GM20431 (cell line): ENCODE measurements around the gene H6PD.

Experiments
- in situ Hi-C: fragments of 300-500 bp; cut with MseI, MboI; formaldehyde crosslinking; loops from one replicate; pipeline ENCODE4 v1.15.0; 2020; ENCODE audit warnings: low sequenced_read_pairs; ENCODE audit not compliant: unreplicated experiment

The H6PD gene

GRCh38 chr1:9253004-9253403, 18.4 kb downstream of the H6PD start:
- in situ Hi-C loops: no loop called here

- in situ Hi-C loops: no loop called here
Observed at GRCh38 chr1:9253453-9254105, 19.0 kb downstream of the H6PD start.

GRCh38 chr1:9256332-9256731, 21.8 kb downstream of the H6PD start:
- in situ Hi-C loops: no loop called here

GRCh38 chr1:9257851-9258250, 23.3 kb downstream of the H6PD start:
- in situ Hi-C loops: no loop called here

- in situ Hi-C loops: no loop called here
Observed at GRCh38 chr1:9258629-9259028, 24.1 kb downstream of the H6PD start.

GRCh38 chr1:9260059-9260766, 25.6 kb downstream of the H6PD start:
- in situ Hi-C loops: no loop called here

- in situ Hi-C loops: no loop called here
Observed at GRCh38 chr1:9261496-9261895, 26.9 kb downstream of the H6PD start.

GRCh38 chr1:9262096-9262986, 27.8 kb downstream of the H6PD start:
- in situ Hi-C loops: no loop called here

- in situ Hi-C loops: no loop called here
Observed at GRCh38 chr1:9263276-9263855, 28.8 kb downstream of the H6PD start.

- in situ Hi-C loops: no loop called here
Observed at GRCh38 chr1:9263984-9264872, 29.7 kb downstream of the H6PD start.

GRCh38 chr1:9265037-9265436, 30.5 kb downstream of the H6PD start:
- in situ Hi-C loops: no loop called here

GRCh38 chr1:9265968-9266367, 31.4 kb downstream of the H6PD start:
- in situ Hi-C loops: no loop called here

GRCh38 chr1:9267352-9267686, 32.7 kb downstream of the H6PD start:
- in situ Hi-C loops: no loop called here

GRCh38 chr1:9267827-9268581, 33.4 kb downstream of the H6PD start:
- in situ Hi-C loops: no loop called here

- in situ Hi-C loops: no loop called here
Observed at GRCh38 chr1:9269078-9269501, 34.5 kb downstream of the H6PD start.

GRCh38 chr1:9269721-9270120, 35.1 kb downstream of the H6PD start:
- in situ Hi-C loops: no loop called here

- in situ Hi-C loops: no loop called here
Observed at GRCh38 chr1:9270290-9270883, 35.8 kb downstream of the H6PD start.

- in situ Hi-C loops: no loop called here
Observed at GRCh38 chr1:9271283-9271682, 36.7 kb downstream of the H6PD start.
